BLaER1 treated with 17β-estradiol and CSF1 and Interleukin-3, amounts not matched to agents 10 nM and 100 nM (cell line): Measurements from ENCODE around the gene HYAL2.

ENCODE experiments used
- H3K27ac ChIP-seq, 11 experiments: shearing (Covaris generic); formaldehyde crosslinking; 2 replicates each; pipeline ENCODE4 v1.8.1; 2022
- H3K27me3 ChIP-seq, 11 experiments: shearing (Covaris generic); formaldehyde crosslinking; 2 replicates each; pipeline ENCODE4 v1.8.1; 2022
- H3K36me3 ChIP-seq, 11 experiments: shearing (Covaris generic); formaldehyde crosslinking; 2 replicates each; pipeline ENCODE4 v1.8.1; 2022
- H3K4me1 ChIP-seq, 10 experiments: shearing (Covaris generic); formaldehyde crosslinking; 2 replicates each; pipeline ENCODE4 v1.8.1; 2022
- H3K4me2 ChIP-seq, 11 experiments: shearing (Covaris generic); formaldehyde crosslinking; 2 replicates each; pipeline ENCODE4 v1.8.1; 2022
- H3K4me3 ChIP-seq, 10 experiments: shearing (Covaris generic); formaldehyde crosslinking; 2 replicates each; pipeline ENCODE4 v1.8.1; 2022
- H3K9ac ChIP-seq, 11 experiments: shearing (Covaris generic); formaldehyde crosslinking; 2 replicates each; pipeline ENCODE4 v1.8.1; 2022
- H3K9me3 ChIP-seq, 11 experiments: shearing (Covaris generic); formaldehyde crosslinking; replicated peaks in 1 of 11; 2 replicates each; pipeline ENCODE4 v1.8.1; 2022
- H4K20me1 ChIP-seq, 11 experiments: shearing (Covaris generic); formaldehyde crosslinking; 2 replicates each; pipeline ENCODE4 v1.8.1; 2022
- Cebpa-rat ChIP-seq, 11 experiments: shearing (Covaris generic); IDR thresholded peaks; 2 replicates each; pipeline ENCODE4 v1.8.1; 2022

Gene HYAL2

GRCh38 chr3:50322386-50323091, at the start of gene HYAL2:
Gene HYAL2 (minus strand): TSS chr3:50322745. CDS start chr3:50320489, 2,256 bp downstream.
- peaks cover 0 to 58% (median 34%) of the 10 kb centered on the region in 11 experiments; a peak in 17 of 22 replicates for H4K20me1 ChIP-seq
- no peaks in the 10 kb centered on the region for H3K9me3 ChIP-seq
- peak within 1 kb of the TSS; percentile 94 to 100 (median 99) for H3K27ac ChIP-seq
- H3K27me3 ChIP-seq = no peaks in the 10 kb centered on the region
- peaks cover 68 to 89% (median 81%) of the 10 kb centered on the region in 10 experiments for H3K4me1 ChIP-seq
- peak within 1 kb of the TSS; percentile 73 to 89 (median 78) for H3K4me3 ChIP-seq
- TF ChIP-seq Cebpa-rat (IDR thresholded peaks at IDR 0.05) = no peak
- H3K36me3 ChIP-seq = peaks cover 11 to 56% (median 43%) of the 10 kb centered on the region in 11 experiments; a peak in 21 of 22 replicates
- peak within 1 kb of the TSS; percentile 93 to 100 (median 99) for H3K9ac ChIP-seq
- peak within 1 kb of the TSS; percentile 90 to 99 (median 97) for H3K4me2 ChIP-seq

- Histone ChIP-seq H3K4me1 (peaks cover 0 to 56% (median 42%) of the 10 kb centered on the region in 10 experiments; a peak in 16 of 20 replicates), H3K9ac (no peak overlapping the region), H4K20me1 (no peaks in the 10 kb centered on the region), H3K36me3 (no peaks in the 10 kb centered on the region), H3K4me2 (no peak overlapping the region), H3K4me3 (no peak overlapping the region), H3K9me3 (no peaks in the 10 kb centered on the region), H3K27ac (no peak overlapping the region), H3K27me3 (no peaks in the 10 kb centered on the region)
- no peak for TF ChIP-seq Cebpa-rat (IDR thresholded peaks at IDR 0.05)
Measured at GRCh38 chr3:50371133-50371685, 48.7 kb upstream of the HYAL2 start.

- H3K4me2 ChIP-seq = no peak overlapping the region
- no peaks in the 10 kb centered on the region for H3K36me3 ChIP-seq
- H3K27ac ChIP-seq = no peak overlapping the region
- H3K9ac ChIP-seq = no peak overlapping the region
- H3K4me3 ChIP-seq = no peak overlapping the region
- H3K9me3 ChIP-seq = no peaks in the 10 kb centered on the region
- no peaks in the 10 kb centered on the region for H4K20me1 ChIP-seq
- no peak for TF ChIP-seq Cebpa-rat (IDR thresholded peaks at IDR 0.05)
- peaks cover 1 to 58% (median 42%) of the 10 kb centered on the region in 10 experiments; a peak in 19 of 20 replicates for H3K4me1 ChIP-seq
- H3K27me3 ChIP-seq = no peaks in the 10 kb centered on the region
Measured at GRCh38 chr3:50370594-50370993, 48.0 kb upstream of the HYAL2 start.

DNA sequence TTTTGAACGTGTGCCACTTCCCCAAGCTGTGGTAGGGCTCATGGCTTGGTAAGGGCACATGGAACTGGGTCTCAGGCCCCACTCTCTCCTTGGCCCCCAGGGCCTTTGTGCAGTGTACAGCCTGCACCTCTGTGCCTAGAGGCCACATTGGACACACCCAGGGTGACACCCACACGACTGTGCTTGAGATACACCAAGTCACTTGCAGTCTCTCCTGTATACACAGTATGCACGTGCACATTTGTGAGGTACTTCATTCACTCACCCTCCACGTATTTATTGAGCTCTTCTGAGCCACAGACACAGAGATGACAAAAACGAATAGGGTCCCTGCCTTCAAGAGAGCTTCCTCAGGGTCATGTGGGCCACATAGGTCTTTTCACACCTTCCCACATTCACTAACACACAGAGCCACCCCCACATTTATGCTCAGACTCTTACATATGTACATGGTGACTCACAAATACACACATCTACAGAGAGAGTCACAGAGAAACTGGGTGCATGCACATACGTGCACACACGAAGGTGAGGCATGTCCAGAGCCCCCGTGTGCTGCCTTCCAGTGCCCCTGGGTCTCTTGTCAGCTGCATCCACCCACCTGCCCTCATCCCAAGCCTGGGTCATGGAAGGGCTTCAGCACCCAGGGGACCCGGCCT, 46.6 kb upstream of the HYAL2 start:
- Histone ChIP-seq H4K20me1 (no peaks in the 10 kb centered on the region), H3K36me3 (no peaks in the 10 kb centered on the region), H3K4me3 (no peak overlapping the region), H3K27me3 (no peaks in the 10 kb centered on the region), H3K4me1 (peaks cover 11 to 55% (median 40%) of the 10 kb centered on the region in 10 experiments; a peak in 19 of 20 replicates), H3K9me3 (no peaks in the 10 kb centered on the region), H3K4me2 (peak overlapping the region in 3 of 11 experiments; percentile 28 to 38 (median 29); a peak in 2 of 22 replicates), H3K9ac (no peak overlapping the region), H3K27ac (no peak overlapping the region)
- no peak for TF ChIP-seq Cebpa-rat (IDR thresholded peaks at IDR 0.05)

GRCh38 chr3:50365842-50366220, 43.3 kb upstream of the HYAL2 start:
- H3K9ac ChIP-seq = peak overlapping the region in 9 of 11 experiments; percentile 56 to 78 (median 74); a peak in 16 of 22 replicates
- H3K27me3 ChIP-seq = no peaks in the 10 kb centered on the region
- H3K9me3 ChIP-seq = no peaks in the 10 kb centered on the region
- no peaks in the 10 kb centered on the region for H3K36me3 ChIP-seq
- TF ChIP-seq Cebpa-rat (IDR thresholded peaks at IDR 0.05) = no peak
- H3K27ac ChIP-seq = peak overlapping the region in 8 of 11 experiments; percentile 49 to 78 (median 66); a peak in 14 of 22 replicates
- peak overlapping the region; percentile 53 to 74 (median 62); a peak in 19 of 20 replicates for H3K4me3 ChIP-seq
- H4K20me1 ChIP-seq = no peaks in the 10 kb centered on the region
- H3K4me2 ChIP-seq = peak overlapping the region; percentile 80 to 97 (median 90)
- H3K4me1 ChIP-seq = peaks cover 11 to 48% (median 35%) of the 10 kb centered on the region in 10 experiments; a peak in 19 of 20 replicates

DNA sequence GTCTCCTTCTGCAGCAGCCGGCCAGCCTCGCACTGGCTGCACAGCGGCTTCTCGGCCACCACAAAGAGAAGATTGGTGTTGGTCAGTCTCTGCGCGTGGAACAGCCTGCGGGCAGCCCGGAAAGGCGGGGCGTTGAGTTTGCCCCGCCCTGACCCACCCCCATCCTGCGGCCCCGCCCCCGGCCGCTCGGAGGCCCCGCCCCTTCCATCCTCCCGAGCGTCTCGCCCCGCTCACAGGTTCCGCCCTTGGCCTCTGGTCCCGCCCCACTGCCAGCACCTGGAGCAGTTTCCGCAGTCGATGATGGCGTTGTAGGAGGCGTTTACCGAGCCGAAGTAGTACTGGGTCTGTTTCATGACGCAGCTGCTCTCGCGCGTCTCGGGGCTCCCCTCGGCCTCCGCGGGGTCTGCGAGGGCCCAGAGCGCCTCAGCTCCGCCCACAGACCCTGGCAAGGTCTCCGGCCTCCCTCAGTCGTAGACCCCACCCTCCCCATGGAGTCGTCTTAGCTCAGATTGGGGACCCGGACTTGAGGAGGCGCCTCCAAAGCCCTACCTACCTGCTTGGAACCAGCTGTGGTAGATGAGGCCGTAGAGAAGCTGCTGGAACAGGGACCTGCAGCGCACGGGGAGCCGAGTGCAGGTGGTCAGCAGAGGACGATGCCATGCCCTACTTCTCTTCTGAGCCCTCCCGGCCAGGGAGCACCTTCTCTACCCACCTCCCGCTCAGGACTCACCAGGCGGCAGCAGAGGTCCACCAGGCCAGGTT, 42.7 kb upstream of the HYAL2 start:
- Histone ChIP-seq H3K4me2 (peak overlapping the region; percentile 86 to 97 (median 92)), H3K4me3 (peak overlapping the region; percentile 53 to 74 (median 62)), H3K36me3 (no peaks in the 10 kb centered on the region), H4K20me1 (no peaks in the 10 kb centered on the region), H3K9me3 (no peaks in the 10 kb centered on the region), H3K4me1 (peaks cover 11 to 48% (median 35%) of the 10 kb centered on the region in 10 experiments; a peak in 19 of 20 replicates), H3K27me3 (no peaks in the 10 kb centered on the region), H3K27ac (peak overlapping the region in 9 of 11 experiments; percentile 47 to 78 (median 66); a peak in 17 of 22 replicates), H3K9ac (peak overlapping the region; percentile 46 to 78 (median 74); a peak in 21 of 22 replicates)
- no peak for TF ChIP-seq Cebpa-rat (IDR thresholded peaks at IDR 0.05)

GRCh38 chr3:50364573-50365079, 42.1 kb upstream of the HYAL2 start:
- Histone ChIP-seq H3K9ac (peak overlapping the region; percentile 33 to 77 (median 65); a peak in 18 of 22 replicates), H3K27me3 (no peaks in the 10 kb centered on the region), H3K4me1 (peaks cover 11 to 50% (median 37%) of the 10 kb centered on the region in 10 experiments; a peak in 19 of 20 replicates), H3K27ac (peak overlapping the region in 4 of 11 experiments; percentile 21 to 51 (median 43); a peak in 4 of 22 replicates), H3K4me3 (peak overlapping the region; percentile 53 to 74 (median 62)), H4K20me1 (no peaks in the 10 kb centered on the region), H3K9me3 (no peaks in the 10 kb centered on the region), H3K4me2 (peak overlapping the region; percentile 86 to 96 (median 92)), H3K36me3 (no peaks in the 10 kb centered on the region)
- TF ChIP-seq Cebpa-rat (IDR thresholded peaks at IDR 0.05) = no peak

- Histone ChIP-seq H3K27ac (peak overlapping the region in 3 of 11 experiments; percentile 15 to 96 (median 47); a peak in 6 of 22 replicates), H3K4me2 (peak overlapping the region; percentile 29 to 100 (median 55); a peak in 18 of 22 replicates), H3K4me3 (peak overlapping the region in 4 of 10 experiments; percentile 72 to 82 (median 78); a peak in 5 of 20 replicates), H3K9me3 (no peaks in the 10 kb centered on the region), H3K4me1 (peaks cover 44 to 62% (median 58%) of the 10 kb centered on the region in 10 experiments), H3K9ac (peak overlapping the region in 3 of 11 experiments; percentile 16 to 92 (median 91); a peak in 2 of 22 replicates), H3K36me3 (peaks cover 23 to 37% (median 28%) of the 10 kb centered on the region in 11 experiments), H4K20me1 (peaks cover 40 to 44% (median 43%) of the 10 kb centered on the region in 11 experiments), H3K27me3 (no peaks in the 10 kb centered on the region)
- no peak for TF ChIP-seq Cebpa-rat (IDR thresholded peaks at IDR 0.05)
Measured at GRCh38 chr3:50359760-50360110, 37.2 kb upstream of the HYAL2 start.
